Keratinocyte (primary cell): ENCODE data around the gene CALM1. TPM values are rescaled to one million over a fixed set of nuclear protein-coding genes. Genes with fewer than 3 reads are reported as not detected.

Experiments used
- DNase-seq: peaks from one replicate; pipeline ENCODE4 v3.0.0-alpha.2; 2011; ENCODE audit warnings: low read depth, missing footprints, low spot score
- FAIRE-seq: peaks from 2 replicates; lab custom pipeline; 2011; peaks lifted over from hg19 to GRCh38; lab: Jason Lieb, UNC
- H2AFZ ChIP-seq: 2 replicates; pipeline ENCODE4 v1.6.0; 2012; ENCODE audit warnings: low read length, control low read depth, inconsistent platforms; ENCODE audit not compliant: control insufficient read depth
- H3K27ac ChIP-seq: 2 replicates; pipeline ENCODE4 v1.5.1; 2011; ENCODE audit warnings: low read length; ENCODE audit not compliant: control insufficient read depth, insufficient read depth
- H3K27me3 ChIP-seq: 3 replicates; pipeline ENCODE4 v1.6.0; 2011; ENCODE audit warnings: low read length; ENCODE audit not compliant: control insufficient read depth, insufficient read depth; ENCODE audit errors: extremely low read depth
- H3K36me3 ChIP-seq, 2 experiments: 2 replicates in 1 of 2; 3 replicates in 1 of 2; pipeline ENCODE4 v1.5.1; 2011; ENCODE audit warnings: low read length in 2 of 2, mild to moderate bottlenecking in 1 of 2; ENCODE audit not compliant: control insufficient read depth in 2 of 2, insufficient read depth in 2 of 2; ENCODE audit errors: extremely low read depth in 1 of 2
- H3K4me1 ChIP-seq: 3 replicates; pipeline ENCODE4 v1.5.1; 2011; ENCODE audit warnings: low read length; ENCODE audit not compliant: control insufficient read depth, insufficient read depth; ENCODE audit errors: extremely low read depth
- H3K4me2 ChIP-seq: 3 replicates; pipeline ENCODE4 v1.6.0; 2011; ENCODE audit warnings: low read depth, low read length; ENCODE audit not compliant: control insufficient read depth, insufficient read depth; ENCODE audit errors: extremely low read depth
- H3K4me3 ChIP-seq, 3 experiments: fragments of 200-600 bp in 1 of 3; sonication (generic) in 1 of 3; 2 replicates in 2 of 3; 3 replicates in 1 of 3; pipeline ENCODE4 v1.5.1; 2011 to 2016; ENCODE audit warnings: low read length in 3 of 3, mild to moderate bottlenecking in 3 of 3, control low read depth in 2 of 3, inconsistent platforms in 1 of 3, low read depth in 1 of 3, mixed read lengths in 1 of 3, mixed run types in 1 of 3, moderate library complexity in 1 of 3; ENCODE audit not compliant: control insufficient read depth in 2 of 3, insufficient read depth in 2 of 3; ENCODE audit errors: extremely low read depth in 1 of 3
- H3K79me2 ChIP-seq: 2 replicates; pipeline ENCODE4 v1.6.0; 2012; ENCODE audit warnings: low read length; ENCODE audit not compliant: control insufficient read depth, insufficient read depth
- H3K9ac ChIP-seq: 3 replicates; pipeline ENCODE4 v1.6.0; 2011; ENCODE audit warnings: low read length; ENCODE audit not compliant: control insufficient read depth, insufficient read depth; ENCODE audit errors: extremely low read depth
- H3K9me1 ChIP-seq: 3 replicates; pipeline ENCODE4 v1.6.0; 2011; ENCODE audit warnings: low read length; ENCODE audit not compliant: control insufficient read depth, insufficient read depth; ENCODE audit errors: extremely low read depth
- H3K9me3 ChIP-seq: 2 replicates; pipeline ENCODE4 v1.5.1; 2012; ENCODE audit warnings: low read depth, low read length; ENCODE audit not compliant: control insufficient read depth
- H4K20me1 ChIP-seq: 3 replicates; pipeline ENCODE4 v1.6.0; 2011; ENCODE audit warnings: low read length; ENCODE audit not compliant: control insufficient read depth, insufficient read depth; ENCODE audit errors: extremely low read depth
- CTCF ChIP-seq, 3 experiments: IDR thresholded peaks in 1 of 3; conservative IDR thresholded peaks in 1 of 3; optimal IDR thresholded peaks in 1 of 3; 2 replicates in 2 of 3; 3 replicates in 1 of 3; pipeline versions ENCODE3 to v1.5.1; 2011; ENCODE audit warnings: low read length in 3 of 3, mild to moderate bottlenecking in 3 of 3, moderate library complexity in 2 of 3, control low read depth in 1 of 3, inconsistent platforms in 1 of 3; ENCODE audit not compliant: insufficient read depth in 2 of 3; ENCODE audit errors: extremely low read depth in 1 of 3
- EZH2 ChIP-seq: IDR thresholded peaks from one replicate; pipeline ENCODE4 v1.6.1; 2012; ENCODE audit warnings: inconsistent platforms, mild to moderate bottlenecking, low read length, moderate library complexity
- dilution Hi-C: fragments of 300-500 bp; cut with MboI; formaldehyde crosslinking; loops from one replicate; pipeline ENCODE4 v1.7.0; 2020; ENCODE audit warnings: low sequenced_read_pairs; ENCODE audit not compliant: extremely low pct_ligation_motif_present
- polyA plus RNA-seq, 5 experiments: library from polyadenylated mRNA; depleted of rRNA in 3 of 5; stranded (reverse) in 3 of 5; stranded (forward) in 1 of 5; unstranded in 1 of 5; fragments of >200 nt; gene quantifications; 1 replicate in 1 of 5; 2 replicates in 3 of 5; 3 replicates in 1 of 5; pipeline versions ENCODE4 v1.2.1 to v1.2.3, GENCODE V29; 2011 to 2012; ENCODE audit warnings: missing spikeins in 2 of 5, low read depth in 1 of 5, low replicate concordance in 1 of 5

The CALM1 gene
- polyA plus RNA-seq, 1 donor (not counting 4 experiments of a cell fraction or from before 2014, with no cell fraction given), result 575 TPM

DNA sequence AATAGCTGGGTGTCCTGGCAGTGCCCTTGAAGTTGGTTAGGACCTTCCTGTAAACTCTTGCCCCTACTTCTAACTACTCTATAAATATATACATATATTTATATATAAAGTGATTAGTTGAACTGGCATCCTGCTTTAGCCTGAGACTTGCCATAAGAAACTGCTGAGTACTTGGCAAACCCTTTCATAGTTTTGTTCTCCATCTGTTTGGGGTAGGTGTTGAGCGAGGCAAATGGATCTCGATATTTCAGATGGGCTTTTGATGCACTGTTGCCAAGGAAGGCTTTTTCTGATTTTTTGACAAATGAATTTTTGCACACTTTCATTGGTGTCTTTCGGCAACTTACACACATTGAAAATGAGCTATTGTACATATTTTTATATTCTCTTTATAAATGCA is 10.4 kb downstream of the CALM1 start:
- Histone ChIP-seq H3K36me3 (peaks cover 24 to 33% of the 10 kb centered on the region in 2 experiments), H3K4me1 (no peaks in the 10 kb centered on the region)
- dilution Hi-C loops, result no loop called here

GRCh38 chr14:90408713-90409112 is 11.9 kb downstream of the CALM1 start:
- DNase-seq, result no peak
- no peak overlapping the region for H3K4me3 ChIP-seq
- no peaks in the 10 kb centered on the region for H3K9me3 ChIP-seq
- no peak overlapping the region for H2AFZ ChIP-seq
- H3K79me2 ChIP-seq, result no peaks in the 10 kb centered on the region
- H3K36me3 ChIP-seq, result peaks cover 17 to 19% of the 10 kb centered on the region in 2 experiments
- no peak overlapping the region for H3K4me2 ChIP-seq
- no peak for TF ChIP-seq CTCF (optimal IDR thresholded peaks at IDR 0.05 in 1 of 3, IDR thresholded peaks at IDR 0.05 in 1 of 3, conservative IDR thresholded peaks at IDR 0.05 in 1 of 3; ENCODE audit: extremely low read depth in 1 of 3, insufficient read depth in 2 of 3, low read length in 3 of 3)
- TF ChIP-seq EZH2, result no peak
- peaks cover under 1% of the 10 kb centered on the region for H4K20me1 ChIP-seq
- no peak overlapping the region for H3K9ac ChIP-seq
- H3K27me3 ChIP-seq, result no peaks in the 10 kb centered on the region
- dilution Hi-C loops, result no loop called here
- no peaks in the 10 kb centered on the region for H3K4me1 ChIP-seq
- no peak for FAIRE-seq
- no peaks in the 10 kb centered on the region for H3K9me1 ChIP-seq
- H3K27ac ChIP-seq, result no peak overlapping the region

More for the DNA sequence above, 10.4 kb downstream of the CALM1 start:
- Histone ChIP-seq H3K4me3 (no peak overlapping the region), H3K9me3 (no peaks in the 10 kb centered on the region), H4K20me1 (peaks cover 8% of the 10 kb centered on the region), H3K9ac (no peak overlapping the region), H3K4me2 (no peak overlapping the region), H3K9me1 (no peaks in the 10 kb centered on the region), H3K27ac (no peak overlapping the region), H3K79me2 (peaks cover 6% of the 10 kb centered on the region), H3K27me3 (no peaks in the 10 kb centered on the region), H2AFZ (no peak overlapping the region)
- FAIRE-seq (no peak), DNase-seq (no peak)
- TF ChIP-seq EZH2 (no peak), CTCF (optimal IDR thresholded peaks at IDR 0.05 in 1 of 3, IDR thresholded peaks at IDR 0.05 in 1 of 3, conservative IDR thresholded peaks at IDR 0.05 in 1 of 3; ENCODE audit: extremely low read depth in 1 of 3, insufficient read depth in 2 of 3, low read length in 3 of 3) (no peak)
